ENCODE data around the gene CCDC92B. TPM values are rescaled to one million over a fixed set of nuclear protein-coding genes. Genes with fewer than 3 reads are reported as not detected.
A peak's percentile ranks its signal among the peaks of the same experiment; 100 is the strongest.

Gene CCDC92B
- under 1 TPM in 1 of 4 donors, not detected in 3; 0.30 TPM for total RNA-seq

GRCh38 chr17:2749058-2749783, at the start of gene CCDC92B:
Gene CCDC92B, minus strand, starts transcription at chr17:2749652. Its CDS starts 14,507 bp downstream, at chr17:2735145.
- Histone ChIP-seq H3K9me3 (no peaks in the 10 kb centered on the region), H3K27ac (no peak within 1 kb of the TSS), H3K4me1 (peaks cover 0 to 12% (median 5%) of the 10 kb centered on the region in 4 donors), H3K27me3 (peaks cover 0 to 47% of the 10 kb centered on the region in 2 donors), H3K36me3 (no peaks in the 10 kb centered on the region), H3K4me3 (peak within 1 kb of the TSS in 1 of 4 donors; percentile 24)
- no peak for DNase-seq (ENCODE audit: low spot score in 2 of 2)
- TF ChIP-seq CTCF (IDR thresholded peaks at IDR 0.05) = no peak
- 8 to 12% methylated on average over 13 to 15 of the region's 76 CpGs for WGBS, 2 donors

GRCh38 chr17:2798678-2799077, 49.2 kb upstream of the CCDC92B start:
- peaks cover 0 to 11% (median 0%) of the 10 kb centered on the region in 4 donors for H3K4me1 ChIP-seq
- no peaks in the 10 kb centered on the region for H3K36me3 ChIP-seq
- H3K9me3 ChIP-seq = peaks cover 0 to 3% (median 0%) of the 10 kb centered on the region in 4 donors
- DNase-seq (ENCODE audit: low spot score in 2 of 2) = no peak
- H3K4me3 ChIP-seq = no peak overlapping the region
- TF ChIP-seq CTCF (IDR thresholded peaks at IDR 0.05) = no peak
- no peak for TF ChIP-seq EP300 (IDR thresholded peaks at IDR 0.05)
- TF ChIP-seq POLR2A (IDR thresholded peaks at IDR 0.05) = no peak
- peaks cover 0 to 16% of the 10 kb centered on the region in 2 donors for H3K27me3 ChIP-seq
- WGBS, 2 donors = 38 to 58% methylated on average over 9 to 11 of the region's 11 CpGs
- no peak overlapping the region for H3K27ac ChIP-seq

GRCh38 chr17:2798188-2798587, 48.7 kb upstream of the CCDC92B start:
- Histone ChIP-seq H3K9me3 (no peaks in the 10 kb centered on the region), H3K36me3 (no peaks in the 10 kb centered on the region), H3K4me1 (peaks cover 0 to 11% (median 0%) of the 10 kb centered on the region in 4 donors), H3K27ac (no peak overlapping the region), H3K4me3 (no peak overlapping the region), H3K27me3 (peaks cover 0 to 16% of the 10 kb centered on the region in 2 donors)
- DNase-seq (ENCODE audit: low spot score in 2 of 2) = no peak
- WGBS, 2 donors = 78 to 81% methylated on average over 11 of the region's 11 CpGs
- TF ChIP-seq EP300 (IDR thresholded peaks at IDR 0.05) = no peak
- TF ChIP-seq CTCF (IDR thresholded peaks at IDR 0.05) = no peak
- TF ChIP-seq POLR2A (IDR thresholded peaks at IDR 0.05) = no peak

- no peak for TF ChIP-seq CTCF (IDR thresholded peaks at IDR 0.05)
- no peak for TF ChIP-seq EP300 (IDR thresholded peaks at IDR 0.05)
- TF ChIP-seq POLR2A (IDR thresholded peaks at IDR 0.05) = no peak
- no peaks in the 10 kb centered on the region for H3K9me3 ChIP-seq
- no peaks in the 10 kb centered on the region for H3K36me3 ChIP-seq
- H3K4me1 ChIP-seq = peaks cover 0 to 11% (median 0%) of the 10 kb centered on the region in 4 donors
- no peak overlapping the region for H3K27ac ChIP-seq
- WGBS, 2 donors = 62 to 70% methylated on average over 11 of the region's 11 CpGs
- peak overlapping the region in 1 of 4 donors; percentile 10 for H3K4me3 ChIP-seq
- H3K27me3 ChIP-seq = peaks cover 0 to 18% of the 10 kb centered on the region in 2 donors
- no peak for DNase-seq (ENCODE audit: low spot score in 2 of 2)
These were observed 48.2 kb upstream of the CCDC92B start for GRCh38 chr17:2797637-2798036.

GRCh38 chr17:2797226-2797625, 47.8 kb upstream of the CCDC92B start:
- TF ChIP-seq EP300 (IDR thresholded peaks at IDR 0.05) = no peak
- no peak for TF ChIP-seq CTCF (IDR thresholded peaks at IDR 0.05)
- TF ChIP-seq POLR2A (IDR thresholded peaks at IDR 0.05) = no peak
- DNase-seq (ENCODE audit: low spot score in 2 of 2) = no peak
- H3K27me3 ChIP-seq = peaks cover 0 to 22% of the 10 kb centered on the region in 2 donors
- H3K9me3 ChIP-seq = no peaks in the 10 kb centered on the region
- peaks cover 0 to 11% (median 0%) of the 10 kb centered on the region in 4 donors for H3K4me1 ChIP-seq
- no peaks in the 10 kb centered on the region for H3K36me3 ChIP-seq
- no peak overlapping the region for H3K27ac ChIP-seq
- WGBS, 2 donors = 64 to 74% methylated on average over 15 of the region's 15 CpGs
- peak overlapping the region in 2 of 4 donors; percentile 3 to 10 for H3K4me3 ChIP-seq

Data from tibial nerve (tissue), 4 donors.